ENCODE data around the gene DOK4. TPM values are rescaled to one million over a fixed set of nuclear protein-coding genes. Genes with fewer than 3 reads are reported as not detected.

The DOK4 gene
- total and polyA plus RNA-seq, 8 donors = 27.7 to 108 (median 31.0) TPM

DNA sequence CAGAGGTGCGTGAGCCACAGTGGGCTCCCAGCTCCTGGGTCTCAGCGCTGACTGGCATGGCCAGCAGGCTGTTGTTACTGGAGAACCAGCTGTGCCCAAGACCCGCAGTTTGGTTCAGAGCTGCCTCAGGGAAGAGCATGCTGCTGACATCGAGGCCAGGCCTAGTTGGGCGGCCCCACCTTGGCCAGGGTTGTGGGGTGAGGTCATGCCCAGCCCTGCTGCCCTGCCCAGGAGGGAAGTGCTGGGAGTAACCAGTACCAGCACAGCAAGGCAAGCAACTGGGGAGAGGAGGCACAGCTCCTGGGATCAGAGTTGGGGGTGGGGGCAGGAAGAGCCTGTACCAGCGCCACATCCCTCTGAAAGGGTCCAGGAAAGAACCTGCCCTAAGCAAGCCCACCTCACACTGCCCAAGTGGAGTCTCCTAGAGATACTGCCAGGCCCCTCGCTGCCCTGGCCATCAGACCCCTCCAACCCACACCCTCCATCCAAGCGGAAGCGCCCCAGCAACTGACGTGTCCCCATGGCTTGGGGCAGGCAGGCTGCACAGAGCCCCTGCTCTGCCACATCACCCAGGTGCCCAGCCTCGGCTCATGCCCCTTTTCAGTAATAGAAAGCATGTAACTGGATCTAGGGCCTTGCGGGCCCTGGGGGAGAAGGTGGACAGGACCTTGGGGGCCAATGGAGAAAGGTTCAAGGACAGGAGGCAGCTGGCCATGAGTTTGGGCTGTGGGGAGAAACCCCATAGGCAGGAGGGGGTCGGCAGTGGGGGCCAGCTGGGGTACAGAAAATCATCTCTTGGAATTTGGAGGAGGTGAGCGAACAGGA lies 990 bp downstream of the DOK4 start:
- ATAC-seq (peak; percentile 59), DNase-seq (peak in 2 of 4 donors; percentile 33 to 82)
- intact Hi-C loops (cut with DNase I) = no loop called here

DNA sequence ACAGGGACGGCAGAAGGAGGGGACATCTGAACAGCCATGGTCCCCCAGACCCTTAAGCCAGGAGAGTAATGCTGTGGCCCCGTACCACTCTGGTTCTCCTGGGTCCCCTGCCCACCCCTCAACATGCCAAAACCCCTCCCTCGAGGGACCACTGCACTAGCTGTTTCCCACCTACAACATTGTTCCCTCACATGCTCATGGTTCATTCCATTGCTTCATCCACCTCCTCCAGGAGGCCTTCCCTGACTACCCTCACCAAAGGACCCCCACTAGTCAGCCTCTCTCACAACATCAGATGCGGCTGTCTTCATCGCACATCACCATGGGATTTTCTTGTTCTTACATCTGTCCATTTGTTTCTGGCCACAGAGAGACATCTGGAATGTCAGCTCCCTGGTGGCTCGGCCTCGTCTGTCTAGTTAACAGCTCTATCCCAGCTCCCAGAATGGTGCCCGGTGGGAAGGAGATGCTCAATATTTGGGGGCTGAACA lies 1.7 kb downstream of the DOK4 start:
- intact Hi-C loops (cut with DNase I) = no loop called here
- no peaks in the 10 kb centered on the region for H3K9me3 ChIP-seq
- DNase-seq = no peak
- H3K27me3 ChIP-seq = peaks cover 0 to 13% of the 10 kb centered on the region in 2 donors
- H3K4me3 ChIP-seq = peak overlapping the region in 1 of 2 donors; percentile 64
- H3K36me3 ChIP-seq = no peaks in the 10 kb centered on the region
- no peak overlapping the region for H3K27ac ChIP-seq
- no peak for ATAC-seq
- H3K4me1 ChIP-seq = peaks cover 25 to 38% of the 10 kb centered on the region in 2 donors
- TF ChIP-seq, protein P1, sequence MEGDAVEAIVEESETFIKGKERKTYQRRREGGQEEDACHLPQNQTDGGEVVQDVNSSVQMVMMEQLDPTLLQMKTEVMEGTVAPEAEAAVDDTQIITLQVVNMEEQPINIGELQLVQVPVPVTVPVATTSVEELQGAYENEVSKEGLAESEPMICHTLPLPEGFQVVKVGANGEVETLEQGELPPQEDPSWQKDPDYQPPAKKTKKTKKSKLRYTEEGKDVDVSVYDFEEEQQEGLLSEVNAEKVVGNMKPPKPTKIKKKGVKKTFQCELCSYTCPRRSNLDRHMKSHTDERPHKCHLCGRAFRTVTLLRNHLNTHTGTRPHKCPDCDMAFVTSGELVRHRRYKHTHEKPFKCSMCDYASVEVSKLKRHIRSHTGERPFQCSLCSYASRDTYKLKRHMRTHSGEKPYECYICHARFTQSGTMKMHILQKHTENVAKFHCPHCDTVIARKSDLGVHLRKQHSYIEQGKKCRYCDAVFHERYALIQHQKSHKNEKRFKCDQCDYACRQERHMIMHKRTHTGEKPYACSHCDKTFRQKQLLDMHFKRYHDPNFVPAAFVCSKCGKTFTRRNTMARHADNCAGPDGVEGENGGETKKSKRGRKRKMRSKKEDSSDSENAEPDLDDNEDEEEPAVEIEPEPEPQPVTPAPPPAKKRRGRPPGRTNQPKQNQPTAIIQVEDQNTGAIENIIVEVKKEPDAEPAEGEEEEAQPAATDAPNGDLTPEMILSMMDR (IDR thresholded peaks at IDR 0.05) = no peak

More for the DNA sequence above, 990 bp downstream of the DOK4 start:
- Histone ChIP-seq H3K4me1 (peaks cover 18 to 31% of the 10 kb centered on the region in 2 donors), H3K27ac (peak overlapping the region; percentile 35 to 71), H3K9me3 (no peaks in the 10 kb centered on the region), H3K4me3 (peak overlapping the region; percentile 64 to 74), H3K36me3 (no peaks in the 10 kb centered on the region), H3K27me3 (peaks cover 0 to 12% of the 10 kb centered on the region in 2 donors)
- TF ChIP-seq, protein P1 (IDR thresholded peaks at IDR 0.05) = no peak

DNA sequence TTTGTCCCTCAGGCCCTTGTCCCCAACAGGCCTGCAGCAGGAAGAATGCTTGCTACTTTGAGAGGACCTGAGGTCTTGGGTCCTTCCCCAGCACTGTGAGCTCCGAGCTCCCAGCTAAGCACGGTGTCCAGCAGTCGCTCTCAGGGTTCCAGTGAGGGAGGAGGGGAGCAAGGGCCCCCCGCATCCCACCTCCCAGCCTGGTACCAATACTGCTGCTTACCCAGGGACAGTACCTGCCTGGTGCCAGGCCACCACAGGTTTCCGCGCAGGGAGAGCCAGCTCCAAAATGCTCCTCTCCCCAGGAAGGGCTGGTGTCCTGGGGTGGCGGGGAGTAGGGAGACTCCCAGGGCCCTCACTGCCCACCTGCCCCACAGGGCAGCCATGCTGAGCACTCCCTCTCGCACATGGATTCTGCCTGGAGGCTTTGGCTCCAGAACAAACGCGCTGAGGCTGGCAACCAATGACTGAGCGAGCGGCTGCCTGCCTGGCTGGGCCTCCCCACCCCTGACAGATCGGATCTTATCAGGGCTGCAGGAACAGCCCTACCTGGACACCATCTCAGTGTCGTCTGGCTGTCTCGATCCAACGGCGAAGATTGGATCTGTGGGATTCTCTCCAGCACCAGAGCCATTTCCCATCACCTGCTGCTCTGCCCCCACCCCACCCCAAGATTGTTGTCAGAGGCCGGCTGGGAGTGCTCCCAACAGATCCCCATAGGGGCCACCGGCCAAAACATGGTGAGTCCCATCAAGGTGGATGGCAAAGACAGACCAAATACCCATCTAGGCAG lies 2.4 kb downstream of the DOK4 start:
- H3K27ac ChIP-seq = no peak overlapping the region
- no peaks in the 10 kb centered on the region for H3K9me3 ChIP-seq
- intact Hi-C loops (cut with DNase I) = no loop called here
- H3K4me3 ChIP-seq = no peak overlapping the region
- ATAC-seq (peak; percentile 13), DNase-seq (peak in 1 of 4 donors; percentile 32)
- TF ChIP-seq, protein P1 (IDR thresholded peaks at IDR 0.05) = no peak
- H3K27me3 ChIP-seq = peaks cover 0 to 19% of the 10 kb centered on the region in 2 donors
- no peaks in the 10 kb centered on the region for H3K36me3 ChIP-seq
- H3K4me1 ChIP-seq = peaks cover 30 to 45% of the 10 kb centered on the region in 2 donors

DNA sequence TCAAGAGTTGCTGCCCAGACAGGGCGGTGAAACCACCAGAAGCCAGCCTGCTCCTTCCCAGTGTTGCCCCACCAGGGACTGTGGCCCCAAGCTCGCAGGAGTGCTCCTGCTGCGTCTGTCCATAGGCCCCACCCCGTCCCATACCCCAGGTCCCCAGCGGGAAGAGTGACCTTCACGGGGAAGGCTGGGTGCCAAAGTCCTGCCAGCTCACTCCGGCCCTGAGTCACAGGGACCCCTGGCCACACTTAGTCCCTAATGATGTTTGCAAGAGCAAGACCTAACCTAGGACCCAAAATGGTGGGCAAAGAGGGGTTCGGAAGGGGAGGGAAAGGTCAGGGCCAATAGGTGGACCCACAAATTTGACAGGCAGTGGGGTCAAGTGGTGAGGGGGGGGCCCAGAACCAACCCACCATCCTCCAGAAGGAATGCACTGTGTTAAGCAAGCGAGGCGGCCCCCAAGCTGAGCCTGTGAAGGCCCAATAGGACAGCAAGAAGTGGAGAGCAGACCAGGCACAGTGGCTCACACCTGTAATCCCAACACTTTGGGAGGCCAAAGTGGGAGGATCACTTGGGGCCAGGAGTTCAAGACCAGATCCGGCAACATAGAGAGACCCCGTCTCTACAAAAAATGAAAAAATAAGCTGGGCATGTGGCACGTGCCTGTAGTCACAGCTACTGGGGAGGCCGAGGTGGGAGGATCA lies 3.3 kb downstream of the DOK4 start:
- Histone ChIP-seq H3K36me3 (no peaks in the 10 kb centered on the region), H3K4me3 (no peak overlapping the region), H3K27ac (no peak overlapping the region), H3K9me3 (no peaks in the 10 kb centered on the region), H3K27me3 (peaks cover 0 to 21% of the 10 kb centered on the region in 2 donors), H3K4me1 (peaks cover 37 to 54% of the 10 kb centered on the region in 2 donors)
- intact Hi-C loops (cut with DNase I) = no loop called here
- TF ChIP-seq, protein P1 (IDR thresholded peaks at IDR 0.05) = no peak
- no peak for ATAC-seq
- DNase-seq = peak in 1 of 4 donors; percentile 11

All from left lung (tissue), 10 donors.